ENCODE measurements around the gene SMG6.

The SMG6 gene

GRCh38 chr17:2054262-2054511 is 249.4 kb downstream of the SMG6 start:
- in situ Hi-C loops (cut with HindIII; ENCODE audit: low sequenced_read_pairs), result no loop called here

GRCh38 chr17:2053380-2054261 is 250.0 kb downstream of the SMG6 start:
- in situ Hi-C loops (cut with HindIII; ENCODE audit: low sequenced_read_pairs), result no loop called here

GRCh38 chr17:2051933-2052559 is 251.5 kb downstream of the SMG6 start:
- in situ Hi-C loops (cut with HindIII; ENCODE audit: low sequenced_read_pairs), result no loop called here

GRCh38 chr17:2051061-2051932 is 252.3 kb downstream of the SMG6 start:
- in situ Hi-C loops (cut with HindIII; ENCODE audit: low sequenced_read_pairs), result no loop called here

- in situ Hi-C loops (cut with HindIII; ENCODE audit: low sequenced_read_pairs), result no loop called here
Measured at GRCh38 chr17:2050300-2051060, 253.1 kb downstream of the SMG6 start.

- in situ Hi-C loops (cut with HindIII; ENCODE audit: low sequenced_read_pairs), result no loop called here
Measured at GRCh38 chr17:2049333-2050299, 254.0 kb downstream of the SMG6 start.

- in situ Hi-C loops (cut with HindIII; ENCODE audit: low sequenced_read_pairs), result no loop called here
Measured at GRCh38 chr17:2048805-2049204, 254.8 kb downstream of the SMG6 start.

- in situ Hi-C loops (cut with HindIII; ENCODE audit: low sequenced_read_pairs), result no loop called here
Measured at GRCh38 chr17:2047590-2047989, 256.0 kb downstream of the SMG6 start.

- in situ Hi-C loops (cut with HindIII; ENCODE audit: low sequenced_read_pairs), result no loop called here
Measured at GRCh38 chr17:2044263-2044894, 259.2 kb downstream of the SMG6 start.

- in situ Hi-C loops (cut with HindIII; ENCODE audit: low sequenced_read_pairs), result no loop called here
Measured at GRCh38 chr17:2043785-2044184, 259.8 kb downstream of the SMG6 start.

GRCh38 chr17:2042933-2043332 is 260.7 kb downstream of the SMG6 start:
- in situ Hi-C loops (cut with HindIII; ENCODE audit: low sequenced_read_pairs), result no loop called here

GRCh38 chr17:2042390-2042847 is 261.2 kb downstream of the SMG6 start:
- in situ Hi-C loops (cut with HindIII; ENCODE audit: low sequenced_read_pairs), result no loop called here

- in situ Hi-C loops (cut with HindIII; ENCODE audit: low sequenced_read_pairs), result no loop called here
Measured at GRCh38 chr17:2041561-2042389, 261.8 kb downstream of the SMG6 start, which contains the start of gene OVCA2. Gene OVCA2, plus strand, starts transcription at chr17:2042022. Its CDS starts 26 bp downstream, at chr17:2042048.

- in situ Hi-C loops (cut with HindIII; ENCODE audit: low sequenced_read_pairs), result no loop called here
Measured at GRCh38 chr17:2040942-2041560, 262.5 kb downstream of the SMG6 start.

- in situ Hi-C loops (cut with HindIII; ENCODE audit: low sequenced_read_pairs), result no loop called here
Measured at GRCh38 chr17:2040219-2040827, 263.3 kb downstream of the SMG6 start.

GRCh38 chr17:2037155-2037554 is 266.4 kb downstream of the SMG6 start:
- in situ Hi-C loops (cut with HindIII; ENCODE audit: low sequenced_read_pairs), result no loop called here

Measured in DLD1 (cell line).